Measurements from ENCODE around the gene DGKB.
"Not testable (repeated sequence)": the region's sequence is repeated elsewhere in the genome, so short reads cannot be mapped to it uniquely, and the experiment has no call there.

DGKB gene

GRCh38 chr7:14332155-14332554, 570.4 kb downstream of the DGKB start:
- no peaks in the 10 kb centered on the region for H3K9me3 Mint-ChIP-seq
- no peak overlapping the region for H3K4me3 Mint-ChIP-seq
- no peak for ATAC-seq
- no peaks in the 10 kb centered on the region for H3K36me3 Mint-ChIP-seq
- no peaks in the 10 kb centered on the region for H3K4me1 Mint-ChIP-seq
- H3K27ac Mint-ChIP-seq = no peak overlapping the region
- H3K27me3 Mint-ChIP-seq = no peaks in the 10 kb centered on the region

GRCh38 chr7:14324767-14325166, 577.8 kb downstream of the DGKB start:
- peaks cover 6% of the 10 kb centered on the region for H3K9me3 Mint-ChIP-seq
- H3K27ac Mint-ChIP-seq = no peak overlapping the region
- no peaks in the 10 kb centered on the region for H3K27me3 Mint-ChIP-seq
- no peaks in the 10 kb centered on the region for H3K4me1 Mint-ChIP-seq
- no peak for ATAC-seq
- no peaks in the 10 kb centered on the region for H3K36me3 Mint-ChIP-seq
- H3K4me3 Mint-ChIP-seq = no peak overlapping the region

GRCh38 chr7:14322724-14323123, 579.8 kb downstream of the DGKB start:
- H3K27ac Mint-ChIP-seq = no peak overlapping the region
- no peaks in the 10 kb centered on the region for H3K36me3 Mint-ChIP-seq
- no peaks in the 10 kb centered on the region for H3K27me3 Mint-ChIP-seq
- ATAC-seq = no peak
- no peaks in the 10 kb centered on the region for H3K4me1 Mint-ChIP-seq
- peaks cover 6% of the 10 kb centered on the region for H3K9me3 Mint-ChIP-seq
- H3K4me3 Mint-ChIP-seq = no peak overlapping the region

GRCh38 chr7:14321947-14322346, 580.6 kb downstream of the DGKB start:
- H3K4me1 Mint-ChIP-seq = no peaks in the 10 kb centered on the region
- H3K9me3 Mint-ChIP-seq = peaks cover 6% of the 10 kb centered on the region
- H3K27me3 Mint-ChIP-seq = no peaks in the 10 kb centered on the region
- no peak for ATAC-seq
- H3K4me3 Mint-ChIP-seq = no peak overlapping the region
- no peaks in the 10 kb centered on the region for H3K36me3 Mint-ChIP-seq
- no peak overlapping the region for H3K27ac Mint-ChIP-seq

- Mint-ChIP-seq H3K36me3 (no peaks in the 10 kb centered on the region), H3K27ac (no peak overlapping the region), H3K9me3 (no peaks in the 10 kb centered on the region), H3K4me1 (no peaks in the 10 kb centered on the region), H3K4me3 (no peak overlapping the region), H3K27me3 (no peaks in the 10 kb centered on the region)
- no peak for ATAC-seq
Measured at GRCh38 chr7:14309432-14309831, 593.1 kb downstream of the DGKB start.

- Mint-ChIP-seq H3K4me3 (no peak overlapping the region), H3K4me1 (no peaks in the 10 kb centered on the region), H3K9me3 (peaks cover 6% of the 10 kb centered on the region), H3K27ac (no peak overlapping the region), H3K36me3 (no peaks in the 10 kb centered on the region), H3K27me3 (no peaks in the 10 kb centered on the region)
- ATAC-seq = no peak
Measured at GRCh38 chr7:14305233-14305866, 597.2 kb downstream of the DGKB start.

- Mint-ChIP-seq H3K4me1 (no peaks in the 10 kb centered on the region), H3K36me3 (no peaks in the 10 kb centered on the region), H3K27ac (no peak overlapping the region), H3K27me3 (no peaks in the 10 kb centered on the region), H3K4me3 (no peak overlapping the region), H3K9me3 (peaks cover 6% of the 10 kb centered on the region)
- no peak for ATAC-seq
Measured at GRCh38 chr7:14303536-14303935, 599.0 kb downstream of the DGKB start.

- Mint-ChIP-seq H3K27me3 (no peaks in the 10 kb centered on the region), H3K27ac (no peak overlapping the region), H3K36me3 (no peaks in the 10 kb centered on the region), H3K9me3 (no peaks in the 10 kb centered on the region), H3K4me3 (no peak overlapping the region), H3K4me1 (no peaks in the 10 kb centered on the region)
- no peak for ATAC-seq
Measured at GRCh38 chr7:14294637-14295036, 607.9 kb downstream of the DGKB start.

- no peaks in the 10 kb centered on the region for H3K9me3 Mint-ChIP-seq
- no peaks in the 10 kb centered on the region for H3K36me3 Mint-ChIP-seq
- no peak for ATAC-seq
- H3K27ac Mint-ChIP-seq = no peak overlapping the region
- H3K4me3 Mint-ChIP-seq = no peak overlapping the region
- no peaks in the 10 kb centered on the region for H3K4me1 Mint-ChIP-seq
- H3K27me3 Mint-ChIP-seq = no peaks in the 10 kb centered on the region
Measured at GRCh38 chr7:14293434-14293833, 609.1 kb downstream of the DGKB start.

- Mint-ChIP-seq H3K27me3 (no peaks in the 10 kb centered on the region), H3K27ac (no peak overlapping the region), H3K36me3 (no peaks in the 10 kb centered on the region), H3K9me3 (no peaks in the 10 kb centered on the region), H3K4me3 (no peak overlapping the region), H3K4me1 (no peaks in the 10 kb centered on the region)
- ATAC-seq = no peak
Measured at GRCh38 chr7:14292737-14293136, 609.8 kb downstream of the DGKB start.

GRCh38 chr7:14289957-14290356, 612.6 kb downstream of the DGKB start:
- no peak overlapping the region for H3K27ac Mint-ChIP-seq
- H3K9me3 Mint-ChIP-seq = no peaks in the 10 kb centered on the region
- no peaks in the 10 kb centered on the region for H3K27me3 Mint-ChIP-seq
- H3K4me3 Mint-ChIP-seq = no peak overlapping the region
- ATAC-seq = no peak
- H3K4me1 Mint-ChIP-seq = no peaks in the 10 kb centered on the region
- no peaks in the 10 kb centered on the region for H3K36me3 Mint-ChIP-seq

GRCh38 chr7:14288701-14289100, 613.9 kb downstream of the DGKB start:
- no peaks in the 10 kb centered on the region for H3K9me3 Mint-ChIP-seq
- no peaks in the 10 kb centered on the region for H3K4me1 Mint-ChIP-seq
- H3K36me3 Mint-ChIP-seq = no peaks in the 10 kb centered on the region
- H3K27me3 Mint-ChIP-seq = no peaks in the 10 kb centered on the region
- no peak overlapping the region for H3K4me3 Mint-ChIP-seq
- ATAC-seq = no peak
- no peak overlapping the region for H3K27ac Mint-ChIP-seq

- Mint-ChIP-seq H3K36me3 (no peaks in the 10 kb centered on the region), H3K4me3 (no peak overlapping the region), H3K27ac (no peak overlapping the region), H3K27me3 (no peaks in the 10 kb centered on the region), H3K4me1 (no peaks in the 10 kb centered on the region), H3K9me3 (no peaks in the 10 kb centered on the region)
- no peak for ATAC-seq
Measured at GRCh38 chr7:14287398-14287797, 615.2 kb downstream of the DGKB start.

- H3K27me3 Mint-ChIP-seq = no peaks in the 10 kb centered on the region
- H3K4me3 Mint-ChIP-seq = no peak overlapping the region
- no peaks in the 10 kb centered on the region for H3K9me3 Mint-ChIP-seq
- H3K27ac Mint-ChIP-seq = no peak overlapping the region
- H3K4me1 Mint-ChIP-seq = no peaks in the 10 kb centered on the region
- ATAC-seq = no peak
- H3K36me3 Mint-ChIP-seq = no peaks in the 10 kb centered on the region
Measured at GRCh38 chr7:14286036-14286435, 616.5 kb downstream of the DGKB start.

- not testable (repeated sequence) for H3K36me3 Mint-ChIP-seq, H3K4me3 Mint-ChIP-seq, H3K9me3 Mint-ChIP-seq, H3K27ac Mint-ChIP-seq, ATAC-seq, H3K4me1 Mint-ChIP-seq
- peaks cover 12% of the 10 kb centered on the region for H3K27me3 Mint-ChIP-seq
Measured at GRCh38 chr7:14279065-14279871, 623.3 kb downstream of the DGKB start.

GRCh38 chr7:14275356-14275755, 627.2 kb downstream of the DGKB start:
- Mint-ChIP-seq H3K4me3 (no peak overlapping the region), H3K36me3 (no peaks in the 10 kb centered on the region), H3K27ac (no peak overlapping the region), H3K9me3 (no peaks in the 10 kb centered on the region), H3K4me1 (no peaks in the 10 kb centered on the region), H3K27me3 (peaks cover 12% of the 10 kb centered on the region)
- no peak for ATAC-seq
